Measurements from ENCODE around the gene ADAMTSL3. TPM values are rescaled to one million over a fixed set of nuclear protein-coding genes. Genes with fewer than 3 reads are reported as not detected.

ADAMTSL3 gene
- total RNA-seq, 1 experiment from 2014 or later = 1.8 TPM

DNA sequence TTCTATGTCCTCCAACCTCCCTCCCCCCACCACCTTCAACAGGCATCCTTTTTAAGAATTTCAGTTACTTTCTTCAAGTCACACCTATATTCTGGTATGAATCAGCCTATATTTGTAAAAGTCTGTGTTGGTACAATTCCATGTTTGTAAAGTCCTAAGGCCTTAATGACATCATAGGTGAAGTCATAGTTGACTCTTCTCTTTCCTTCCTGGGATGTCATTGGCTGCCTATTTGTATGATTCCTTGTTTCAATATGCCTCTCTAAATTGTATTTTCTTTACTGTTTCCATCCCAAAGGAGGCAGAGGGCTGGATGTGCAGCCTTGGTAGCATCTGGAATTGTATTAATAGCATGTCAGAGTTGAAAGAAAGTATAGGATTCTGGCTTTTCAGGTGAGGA, 56.5 kb downstream of the ADAMTSL3 start (continued):
- TF ChIP-seq, protein P1, sequence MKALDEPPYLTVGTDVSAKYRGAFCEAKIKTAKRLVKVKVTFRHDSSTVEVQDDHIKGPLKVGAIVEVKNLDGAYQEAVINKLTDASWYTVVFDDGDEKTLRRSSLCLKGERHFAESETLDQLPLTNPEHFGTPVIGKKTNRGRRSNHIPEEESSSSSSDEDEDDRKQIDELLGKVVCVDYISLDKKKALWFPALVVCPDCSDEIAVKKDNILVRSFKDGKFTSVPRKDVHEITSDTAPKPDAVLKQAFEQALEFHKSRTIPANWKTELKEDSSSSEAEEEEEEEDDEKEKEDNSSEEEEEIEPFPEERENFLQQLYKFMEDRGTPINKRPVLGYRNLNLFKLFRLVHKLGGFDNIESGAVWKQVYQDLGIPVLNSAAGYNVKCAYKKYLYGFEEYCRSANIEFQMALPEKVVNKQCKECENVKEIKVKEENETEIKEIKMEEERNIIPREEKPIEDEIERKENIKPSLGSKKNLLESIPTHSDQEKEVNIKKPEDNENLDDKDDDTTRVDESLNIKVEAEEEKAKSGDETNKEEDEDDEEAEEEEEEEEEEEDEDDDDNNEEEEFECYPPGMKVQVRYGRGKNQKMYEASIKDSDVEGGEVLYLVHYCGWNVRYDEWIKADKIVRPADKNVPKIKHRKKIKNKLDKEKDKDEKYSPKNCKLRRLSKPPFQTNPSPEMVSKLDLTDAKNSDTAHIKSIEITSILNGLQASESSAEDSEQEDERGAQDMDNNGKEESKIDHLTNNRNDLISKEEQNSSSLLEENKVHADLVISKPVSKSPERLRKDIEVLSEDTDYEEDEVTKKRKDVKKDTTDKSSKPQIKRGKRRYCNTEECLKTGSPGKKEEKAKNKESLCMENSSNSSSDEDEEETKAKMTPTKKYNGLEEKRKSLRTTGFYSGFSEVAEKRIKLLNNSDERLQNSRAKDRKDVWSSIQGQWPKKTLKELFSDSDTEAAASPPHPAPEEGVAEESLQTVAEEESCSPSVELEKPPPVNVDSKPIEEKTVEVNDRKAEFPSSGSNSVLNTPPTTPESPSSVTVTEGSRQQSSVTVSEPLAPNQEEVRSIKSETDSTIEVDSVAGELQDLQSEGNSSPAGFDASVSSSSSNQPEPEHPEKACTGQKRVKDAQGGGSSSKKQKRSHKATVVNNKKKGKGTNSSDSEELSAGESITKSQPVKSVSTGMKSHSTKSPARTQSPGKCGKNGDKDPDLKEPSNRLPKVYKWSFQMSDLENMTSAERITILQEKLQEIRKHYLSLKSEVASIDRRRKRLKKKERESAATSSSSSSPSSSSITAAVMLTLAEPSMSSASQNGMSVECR (CRISPR knock-in tag; IDR thresholded peaks at IDR 0.05; ENCODE audit: borderline replicate concordance) = no peak
- TF ChIP-seq FOXK1 (CRISPR knock-in tag; IDR thresholded peaks at IDR 0.05) = no peak
- no peak for TF ChIP-seq HMGA2 (CRISPR knock-in tag; IDR thresholded peaks at IDR 0.05)
- TF ChIP-seq, protein P2, sequence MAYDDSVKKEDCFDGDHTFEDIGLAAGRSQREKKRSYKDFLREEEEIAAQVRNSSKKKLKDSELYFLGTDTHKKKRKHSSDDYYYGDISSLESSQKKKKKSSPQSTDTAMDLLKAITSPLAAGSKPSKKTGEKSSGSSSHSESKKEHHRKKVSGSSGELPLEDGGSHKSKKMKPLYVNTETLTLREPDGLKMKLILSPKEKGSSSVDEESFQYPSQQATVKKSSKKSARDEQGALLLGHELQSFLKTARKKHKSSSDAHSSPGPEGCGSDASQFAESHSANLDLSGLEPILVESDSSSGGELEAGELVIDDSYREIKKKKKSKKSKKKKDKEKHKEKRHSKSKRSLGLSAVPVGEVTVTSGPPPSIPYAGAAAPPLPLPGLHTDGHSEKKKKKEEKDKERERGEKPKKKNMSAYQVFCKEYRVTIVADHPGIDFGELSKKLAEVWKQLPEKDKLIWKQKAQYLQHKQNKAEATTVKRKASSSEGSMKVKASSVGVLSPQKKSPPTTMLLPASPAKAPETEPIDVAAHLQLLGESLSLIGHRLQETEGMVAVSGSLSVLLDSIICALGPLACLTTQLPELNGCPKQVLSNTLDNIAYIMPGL (CRISPR knock-in tag; IDR thresholded peaks at IDR 0.05) = no peak
- TF ChIP-seq SMAD3 (CRISPR knock-in tag; IDR thresholded peaks at IDR 0.05; ENCODE audit: borderline replicate concordance) = no peak
- TF ChIP-seq, protein P3, sequence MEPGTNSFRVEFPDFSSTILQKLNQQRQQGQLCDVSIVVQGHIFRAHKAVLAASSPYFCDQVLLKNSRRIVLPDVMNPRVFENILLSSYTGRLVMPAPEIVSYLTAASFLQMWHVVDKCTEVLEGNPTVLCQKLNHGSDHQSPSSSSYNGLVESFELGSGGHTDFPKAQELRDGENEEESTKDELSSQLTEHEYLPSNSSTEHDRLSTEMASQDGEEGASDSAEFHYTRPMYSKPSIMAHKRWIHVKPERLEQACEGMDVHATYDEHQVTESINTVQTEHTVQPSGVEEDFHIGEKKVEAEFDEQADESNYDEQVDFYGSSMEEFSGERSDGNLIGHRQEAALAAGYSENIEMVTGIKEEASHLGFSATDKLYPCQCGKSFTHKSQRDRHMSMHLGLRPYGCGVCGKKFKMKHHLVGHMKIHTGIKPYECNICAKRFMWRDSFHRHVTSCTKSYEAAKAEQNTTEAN (CRISPR knock-in tag; IDR thresholded peaks at IDR 0.05) = no peak
- TF ChIP-seq, protein P4, sequence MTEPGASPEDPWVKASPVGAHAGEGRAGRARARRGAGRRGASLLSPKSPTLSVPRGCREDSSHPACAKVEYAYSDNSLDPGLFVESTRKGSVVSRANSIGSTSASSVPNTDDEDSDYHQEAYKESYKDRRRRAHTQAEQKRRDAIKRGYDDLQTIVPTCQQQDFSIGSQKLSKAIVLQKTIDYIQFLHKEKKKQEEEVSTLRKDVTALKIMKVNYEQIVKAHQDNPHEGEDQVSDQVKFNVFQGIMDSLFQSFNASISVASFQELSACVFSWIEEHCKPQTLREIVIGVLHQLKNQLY (CRISPR knock-in tag; IDR thresholded peaks at IDR 0.05) = no peak
- TF ChIP-seq ZNF671 (CRISPR knock-in tag; IDR thresholded peaks at IDR 0.05) = no peak

DNA sequence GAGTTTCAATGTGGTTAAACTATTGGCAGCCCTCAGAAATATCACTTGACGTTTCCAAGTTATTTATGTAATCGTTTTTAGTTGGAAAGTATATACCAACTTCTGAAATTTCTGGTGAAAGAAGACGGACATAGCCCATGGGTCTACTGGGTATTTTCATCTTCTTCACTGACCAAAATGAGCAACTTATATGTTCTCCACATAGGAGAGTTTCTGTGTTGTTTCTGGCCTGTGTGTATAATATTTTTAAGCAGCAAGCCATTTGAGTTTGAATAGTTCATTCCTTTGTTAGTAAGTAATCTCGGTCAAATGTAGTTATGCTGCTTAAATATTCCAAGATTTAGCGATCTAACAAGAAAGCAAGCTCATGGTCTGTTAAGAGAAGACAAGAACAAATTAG, 57.3 kb downstream of the ADAMTSL3 start:
- Mint-ChIP-seq H3K36me3 (no peaks in the 10 kb centered on the region), H3K9me3 (no peaks in the 10 kb centered on the region), H3K4me1 (no peaks in the 10 kb centered on the region), H3K4me3 (no peak overlapping the region), H3K27ac (no peak overlapping the region), H3K27me3 (ENCODE audit: low read depth) (no peaks in the 10 kb centered on the region)
- no peak for DNase-seq (ENCODE audit: low spot score)
- ATAC-seq = no peak
- CTCF ChIA-PET = no interaction called here
- POLR2A ChIA-PET = no interaction called here
- TF ChIP-seq, protein P5, sequence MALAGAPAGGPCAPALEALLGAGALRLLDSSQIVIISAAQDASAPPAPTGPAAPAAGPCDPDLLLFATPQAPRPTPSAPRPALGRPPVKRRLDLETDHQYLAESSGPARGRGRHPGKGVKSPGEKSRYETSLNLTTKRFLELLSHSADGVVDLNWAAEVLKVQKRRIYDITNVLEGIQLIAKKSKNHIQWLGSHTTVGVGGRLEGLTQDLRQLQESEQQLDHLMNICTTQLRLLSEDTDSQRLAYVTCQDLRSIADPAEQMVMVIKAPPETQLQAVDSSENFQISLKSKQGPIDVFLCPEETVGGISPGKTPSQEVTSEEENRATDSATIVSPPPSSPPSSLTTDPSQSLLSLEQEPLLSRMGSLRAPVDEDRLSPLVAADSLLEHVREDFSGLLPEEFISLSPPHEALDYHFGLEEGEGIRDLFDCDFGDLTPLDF (CRISPR knock-in tag; IDR thresholded peaks at IDR 0.05) = no peak
- TF ChIP-seq, protein P6, sequence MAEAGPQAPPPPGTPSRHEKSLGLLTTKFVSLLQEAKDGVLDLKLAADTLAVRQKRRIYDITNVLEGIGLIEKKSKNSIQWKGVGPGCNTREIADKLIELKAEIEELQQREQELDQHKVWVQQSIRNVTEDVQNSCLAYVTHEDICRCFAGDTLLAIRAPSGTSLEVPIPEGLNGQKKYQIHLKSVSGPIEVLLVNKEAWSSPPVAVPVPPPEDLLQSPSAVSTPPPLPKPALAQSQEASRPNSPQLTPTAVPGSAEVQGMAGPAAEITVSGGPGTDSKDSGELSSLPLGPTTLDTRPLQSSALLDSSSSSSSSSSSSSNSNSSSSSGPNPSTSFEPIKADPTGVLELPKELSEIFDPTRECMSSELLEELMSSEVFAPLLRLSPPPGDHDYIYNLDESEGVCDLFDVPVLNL (CRISPR knock-in tag; IDR thresholded peaks at IDR 0.05; ENCODE audit: borderline replicate concordance, low read depth) = no peak
- TF ChIP-seq ZBTB21 (CRISPR knock-in tag; IDR thresholded peaks at IDR 0.05; ENCODE audit: borderline replicate concordance) (no peak), GRHL2 (CRISPR knock-in tag; IDR thresholded peaks at IDR 0.05; ENCODE audit: insufficient replicate concordance, severe bottlenecking) (no peak), TP53 (CRISPR knock-in tag; IDR thresholded peaks at IDR 0.05) (no peak), GABPB1 (CRISPR knock-in tag; IDR thresholded peaks at IDR 0.05) (no peak), ZNF138 (CRISPR knock-in tag; conservative IDR thresholded peaks at IDR 0.05) (no peak)
- TF ChIP-seq, protein P7, sequence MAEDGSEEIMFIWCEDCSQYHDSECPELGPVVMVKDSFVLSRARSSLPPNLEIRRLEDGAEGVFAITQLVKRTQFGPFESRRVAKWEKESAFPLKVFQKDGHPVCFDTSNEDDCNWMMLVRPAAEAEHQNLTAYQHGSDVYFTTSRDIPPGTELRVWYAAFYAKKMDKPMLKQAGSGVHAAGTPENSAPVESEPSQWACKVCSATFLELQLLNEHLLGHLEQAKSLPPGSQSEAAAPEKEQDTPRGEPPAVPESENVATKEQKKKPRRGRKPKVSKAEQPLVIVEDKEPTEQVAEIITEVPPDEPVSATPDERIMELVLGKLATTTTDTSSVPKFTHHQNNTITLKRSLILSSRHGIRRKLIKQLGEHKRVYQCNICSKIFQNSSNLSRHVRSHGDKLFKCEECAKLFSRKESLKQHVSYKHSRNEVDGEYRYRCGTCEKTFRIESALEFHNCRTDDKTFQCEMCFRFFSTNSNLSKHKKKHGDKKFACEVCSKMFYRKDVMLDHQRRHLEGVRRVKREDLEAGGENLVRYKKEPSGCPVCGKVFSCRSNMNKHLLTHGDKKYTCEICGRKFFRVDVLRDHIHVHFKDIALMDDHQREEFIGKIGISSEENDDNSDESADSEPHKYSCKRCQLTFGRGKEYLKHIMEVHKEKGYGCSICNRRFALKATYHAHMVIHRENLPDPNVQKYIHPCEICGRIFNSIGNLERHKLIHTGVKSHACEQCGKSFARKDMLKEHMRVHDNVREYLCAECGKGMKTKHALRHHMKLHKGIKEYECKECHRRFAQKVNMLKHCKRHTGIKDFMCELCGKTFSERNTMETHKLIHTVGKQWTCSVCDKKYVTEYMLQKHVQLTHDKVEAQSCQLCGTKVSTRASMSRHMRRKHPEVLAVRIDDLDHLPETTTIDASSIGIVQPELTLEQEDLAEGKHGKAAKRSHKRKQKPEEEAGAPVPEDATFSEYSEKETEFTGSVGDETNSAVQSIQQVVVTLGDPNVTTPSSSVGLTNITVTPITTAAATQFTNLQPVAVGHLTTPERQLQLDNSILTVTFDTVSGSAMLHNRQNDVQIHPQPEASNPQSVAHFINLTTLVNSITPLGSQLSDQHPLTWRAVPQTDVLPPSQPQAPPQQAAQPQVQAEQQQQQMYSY (CRISPR knock-in tag; IDR thresholded peaks at IDR 0.05) = no peak
- TF ChIP-seq, protein P8, sequence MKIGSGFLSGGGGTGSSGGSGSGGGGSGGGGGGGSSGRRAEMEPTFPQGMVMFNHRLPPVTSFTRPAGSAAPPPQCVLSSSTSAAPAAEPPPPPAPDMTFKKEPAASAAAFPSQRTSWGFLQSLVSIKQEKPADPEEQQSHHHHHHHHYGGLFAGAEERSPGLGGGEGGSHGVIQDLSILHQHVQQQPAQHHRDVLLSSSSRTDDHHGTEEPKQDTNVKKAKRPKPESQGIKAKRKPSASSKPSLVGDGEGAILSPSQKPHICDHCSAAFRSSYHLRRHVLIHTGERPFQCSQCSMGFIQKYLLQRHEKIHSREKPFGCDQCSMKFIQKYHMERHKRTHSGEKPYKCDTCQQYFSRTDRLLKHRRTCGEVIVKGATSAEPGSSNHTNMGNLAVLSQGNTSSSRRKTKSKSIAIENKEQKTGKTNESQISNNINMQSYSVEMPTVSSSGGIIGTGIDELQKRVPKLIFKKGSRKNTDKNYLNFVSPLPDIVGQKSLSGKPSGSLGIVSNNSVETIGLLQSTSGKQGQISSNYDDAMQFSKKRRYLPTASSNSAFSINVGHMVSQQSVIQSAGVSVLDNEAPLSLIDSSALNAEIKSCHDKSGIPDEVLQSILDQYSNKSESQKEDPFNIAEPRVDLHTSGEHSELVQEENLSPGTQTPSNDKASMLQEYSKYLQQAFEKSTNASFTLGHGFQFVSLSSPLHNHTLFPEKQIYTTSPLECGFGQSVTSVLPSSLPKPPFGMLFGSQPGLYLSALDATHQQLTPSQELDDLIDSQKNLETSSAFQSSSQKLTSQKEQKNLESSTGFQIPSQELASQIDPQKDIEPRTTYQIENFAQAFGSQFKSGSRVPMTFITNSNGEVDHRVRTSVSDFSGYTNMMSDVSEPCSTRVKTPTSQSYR (CRISPR knock-in tag; IDR thresholded peaks at IDR 0.05) = no peak
